Choroid plexus epithelial cell (primary cell): ENCODE data around the gene NACA2.

Experiments
- DNase-seq: peaks from one replicate; pipeline ENCODE4 v3.0.0-alpha.2; 2010; ENCODE audit warnings: low read depth
- H3K4me3 ChIP-seq: 2 replicates; pipeline ENCODE4 v1.5.1; 2011; ENCODE audit warnings: low read depth, mild to moderate bottlenecking, control low read depth, low read length, moderate library complexity
- CTCF ChIP-seq: conservative IDR thresholded peaks from 2 replicates; pipeline ENCODE4 v1.5.1; 2011; ENCODE audit warnings: low read depth, mild to moderate bottlenecking, control low read depth, inconsistent platforms, low read length, moderate library complexity

The NACA2 gene

GRCh38 chr17:61591018-61591417 is at the start of gene NACA2:
NACA2 (minus strand) TSS chr17:61591219; CDS start chr17:61591180, 39 bp downstream.
- no peak for DNase-seq
- no peak for TF ChIP-seq CTCF

GRCh38 chr17:61639818-61640217 is 48.8 kb upstream of the NACA2 start:
- no peak for DNase-seq
- no peak overlapping the region for H3K4me3 ChIP-seq
- no peak for TF ChIP-seq CTCF

More at GRCh38 chr17:61591018-61591417, at the start of gene NACA2:
- H3K4me3 ChIP-seq, result no peak within 1 kb of the TSS

- DNase-seq, result no peak
- TF ChIP-seq CTCF, result no peak
- H3K4me3 ChIP-seq, result no peak overlapping the region
Measured at GRCh38 chr17:61638087-61638486, 47.1 kb upstream of the NACA2 start.

GRCh38 chr17:61635913-61636432 is 45.0 kb upstream of the NACA2 start:
- peak; percentile 81 for DNase-seq
- H3K4me3 ChIP-seq, result no peak overlapping the region
- TF ChIP-seq CTCF, result peak; percentile 87

GRCh38 chr17:61634942-61635538 is 44.0 kb upstream of the NACA2 start:
- no peak for DNase-seq
- TF ChIP-seq CTCF, result no peak
- no peak overlapping the region for H3K4me3 ChIP-seq

DNA sequence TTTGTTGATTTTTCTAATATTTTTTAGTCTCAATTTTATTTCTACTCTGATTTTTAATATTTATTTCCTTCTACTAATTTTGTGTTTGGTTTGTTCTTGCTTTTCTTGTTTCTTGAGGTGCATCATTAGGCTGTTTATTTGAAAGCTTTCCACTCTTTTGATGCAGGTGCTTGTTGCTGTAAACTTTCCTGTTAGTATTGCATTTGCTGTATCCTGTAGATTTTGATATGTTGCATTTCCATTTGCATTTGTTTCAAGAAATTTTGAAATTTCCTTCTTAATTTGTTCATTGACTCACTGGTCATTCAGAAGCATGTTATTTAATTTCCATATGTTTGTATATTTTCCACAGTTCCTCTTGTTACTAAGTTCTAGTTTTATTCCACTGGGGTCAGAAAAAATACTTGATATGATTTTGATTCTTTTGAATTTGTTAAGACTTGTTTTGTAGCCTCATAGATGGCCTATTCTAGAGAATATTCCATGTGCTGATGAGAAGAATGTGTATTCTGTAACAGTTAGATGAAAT is 43.1 kb upstream of the NACA2 start:
- DNase-seq, result no peak
- H3K4me3 ChIP-seq, result no peak overlapping the region
- TF ChIP-seq CTCF, result no peak

GRCh38 chr17:61632826-61633225 is 41.8 kb upstream of the NACA2 start:
- DNase-seq, result no peak
- no peak for TF ChIP-seq CTCF
- H3K4me3 ChIP-seq, result no peak overlapping the region
